ENCODE data around the gene CDH15. TPM values are rescaled to one million over a fixed set of nuclear protein-coding genes. Genes with fewer than 3 reads are reported as not detected.
"Not testable (repeated sequence)": the region's sequence is repeated elsewhere in the genome, so short reads cannot be mapped to it uniquely, and the experiment has no call there.

The CDH15 gene
- total and polyA plus RNA-seq, 3 donors from 2014 or later, result 1.4 to 3.0 (median 2.1) TPM

DNA sequence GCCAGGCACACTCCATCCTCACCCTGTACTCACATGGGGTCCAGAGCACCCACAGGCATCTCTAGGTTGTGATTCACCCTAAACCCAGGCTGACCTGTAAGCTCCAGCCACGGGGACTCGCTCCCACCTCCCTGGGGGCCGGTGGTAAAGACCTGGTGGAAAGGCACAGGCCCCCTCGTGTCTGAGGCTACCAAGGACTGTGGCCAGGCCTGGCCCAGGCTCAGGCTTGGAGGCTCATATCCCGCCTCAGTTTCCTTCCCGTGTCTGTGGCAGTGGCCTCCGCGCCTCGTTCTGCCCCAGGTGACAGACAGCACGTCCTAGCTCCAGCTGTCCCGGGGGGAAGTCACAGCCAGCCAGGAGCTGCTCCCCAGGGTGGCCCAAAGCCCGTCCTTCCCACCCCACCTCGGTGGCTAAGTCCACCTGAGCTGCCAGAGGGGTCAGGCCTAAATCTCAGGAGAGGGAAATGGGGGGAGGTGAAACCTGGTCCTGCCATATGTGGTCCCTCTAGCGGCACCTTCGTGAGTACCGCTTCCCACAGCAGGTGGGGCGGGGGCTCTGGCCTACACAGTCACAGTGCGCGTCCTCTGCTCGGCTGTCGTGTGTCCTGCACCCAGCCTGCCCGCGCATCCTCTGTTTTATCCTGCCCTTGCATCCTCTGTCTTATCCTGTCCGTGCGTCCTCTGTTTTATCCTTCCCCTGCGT, 12.6 kb downstream of the CDH15 start:
- intact Hi-C loops (cut with DNase I; ENCODE audit: low total_unique reads), result no loop called here
- no peak for TF ChIP-seq POLR2A (IDR thresholded peaks at IDR 0.05)
- TF ChIP-seq, protein P1, sequence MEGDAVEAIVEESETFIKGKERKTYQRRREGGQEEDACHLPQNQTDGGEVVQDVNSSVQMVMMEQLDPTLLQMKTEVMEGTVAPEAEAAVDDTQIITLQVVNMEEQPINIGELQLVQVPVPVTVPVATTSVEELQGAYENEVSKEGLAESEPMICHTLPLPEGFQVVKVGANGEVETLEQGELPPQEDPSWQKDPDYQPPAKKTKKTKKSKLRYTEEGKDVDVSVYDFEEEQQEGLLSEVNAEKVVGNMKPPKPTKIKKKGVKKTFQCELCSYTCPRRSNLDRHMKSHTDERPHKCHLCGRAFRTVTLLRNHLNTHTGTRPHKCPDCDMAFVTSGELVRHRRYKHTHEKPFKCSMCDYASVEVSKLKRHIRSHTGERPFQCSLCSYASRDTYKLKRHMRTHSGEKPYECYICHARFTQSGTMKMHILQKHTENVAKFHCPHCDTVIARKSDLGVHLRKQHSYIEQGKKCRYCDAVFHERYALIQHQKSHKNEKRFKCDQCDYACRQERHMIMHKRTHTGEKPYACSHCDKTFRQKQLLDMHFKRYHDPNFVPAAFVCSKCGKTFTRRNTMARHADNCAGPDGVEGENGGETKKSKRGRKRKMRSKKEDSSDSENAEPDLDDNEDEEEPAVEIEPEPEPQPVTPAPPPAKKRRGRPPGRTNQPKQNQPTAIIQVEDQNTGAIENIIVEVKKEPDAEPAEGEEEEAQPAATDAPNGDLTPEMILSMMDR (IDR thresholded peaks at IDR 0.05), result no peak
- no peak for DNase-seq
- Histone ChIP-seq H3K27me3 (no peaks in the 10 kb centered on the region), H3K9me3 (no peaks in the 10 kb centered on the region), H3K27ac (no peak overlapping the region), H3K36me3 (ENCODE audit: low read depth, missing control alignments) (no peaks in the 10 kb centered on the region), H3K4me3 (no peak overlapping the region), H3K4me1 (no peaks in the 10 kb centered on the region)
- 75 to 81% methylated on average over 15 to 26 of the region's 26 CpGs for WGBS, 2 donors

DNA sequence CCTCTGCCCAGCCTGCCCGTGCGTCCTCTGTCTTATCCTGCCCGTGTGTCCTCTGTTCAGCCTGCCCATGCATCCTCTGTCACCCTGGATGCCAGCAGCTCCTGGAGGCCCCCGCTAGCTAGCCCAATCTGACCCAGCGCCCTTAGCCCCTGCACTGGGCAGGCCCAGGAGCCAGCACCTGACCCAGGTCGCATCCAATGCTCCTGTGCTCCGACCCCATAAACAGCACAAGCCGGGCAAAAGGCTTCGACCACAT, 13.1 kb downstream of the CDH15 start:
- H3K27me3 ChIP-seq, result no peaks in the 10 kb centered on the region
- H3K4me3 ChIP-seq, result no peak overlapping the region
- H3K4me1 ChIP-seq, result no peaks in the 10 kb centered on the region
- H3K36me3 ChIP-seq (ENCODE audit: low read depth, missing control alignments), result no peaks in the 10 kb centered on the region
- DNase-seq, result no peak
- intact Hi-C loops (cut with DNase I; ENCODE audit: low total_unique reads), result no loop called here
- WGBS, 2 donors, result 77 to 80% methylated on average over 9 of the region's 9 CpGs
- no peaks in the 10 kb centered on the region for H3K9me3 ChIP-seq
- no peak overlapping the region for H3K27ac ChIP-seq
- TF ChIP-seq POLR2A (IDR thresholded peaks at IDR 0.05), result no peak
- TF ChIP-seq, protein P1 (IDR thresholded peaks at IDR 0.05), result no peak

DNA sequence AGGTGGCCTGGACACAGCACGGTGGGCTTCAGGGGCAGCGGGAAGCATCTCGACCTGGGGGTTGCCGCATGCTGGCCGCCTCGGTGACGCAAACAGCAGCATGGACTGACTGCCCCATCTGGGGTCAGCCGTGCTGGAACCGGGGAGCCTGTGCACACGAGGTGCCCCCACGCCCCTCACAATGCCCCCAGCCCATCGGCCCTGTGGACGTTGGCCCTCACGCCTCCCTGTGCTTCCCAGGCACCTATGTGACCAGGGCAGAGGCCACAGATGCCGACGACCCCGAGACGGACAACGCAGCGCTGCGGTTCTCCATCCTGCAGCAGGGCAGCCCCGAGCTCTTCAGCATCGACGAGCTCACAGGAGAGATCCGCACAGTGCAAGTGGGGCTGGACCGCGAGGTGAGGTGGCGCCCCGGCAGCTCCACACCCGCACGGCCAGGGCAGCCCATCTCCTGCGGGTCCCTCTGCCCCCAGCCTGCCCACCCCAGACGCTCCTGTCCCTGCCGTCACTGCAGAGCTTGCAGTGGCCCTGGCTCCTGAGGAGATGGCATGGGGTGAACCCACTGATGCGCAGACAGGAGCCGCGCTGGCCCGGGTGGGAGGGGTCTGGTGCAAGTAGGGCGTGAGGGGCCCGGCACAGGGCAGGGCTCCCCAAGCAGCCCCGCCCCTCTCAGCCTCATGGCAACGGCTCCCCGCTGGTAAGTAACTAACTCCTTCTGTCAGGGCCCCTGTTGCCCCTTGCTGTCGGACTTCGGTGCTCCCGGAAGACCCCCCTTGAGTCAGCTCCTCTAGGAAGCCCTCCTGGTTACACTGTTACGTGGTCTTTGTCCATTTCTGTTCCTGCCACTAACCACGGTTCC, 13.6 kb downstream of the CDH15 start:
- TF ChIP-seq POLR2A (IDR thresholded peaks at IDR 0.05), result no peak
- TF ChIP-seq, protein P1 (IDR thresholded peaks at IDR 0.05), result no peak
- intact Hi-C loops (cut with DNase I; ENCODE audit: low total_unique reads), result no loop called here

DNA sequence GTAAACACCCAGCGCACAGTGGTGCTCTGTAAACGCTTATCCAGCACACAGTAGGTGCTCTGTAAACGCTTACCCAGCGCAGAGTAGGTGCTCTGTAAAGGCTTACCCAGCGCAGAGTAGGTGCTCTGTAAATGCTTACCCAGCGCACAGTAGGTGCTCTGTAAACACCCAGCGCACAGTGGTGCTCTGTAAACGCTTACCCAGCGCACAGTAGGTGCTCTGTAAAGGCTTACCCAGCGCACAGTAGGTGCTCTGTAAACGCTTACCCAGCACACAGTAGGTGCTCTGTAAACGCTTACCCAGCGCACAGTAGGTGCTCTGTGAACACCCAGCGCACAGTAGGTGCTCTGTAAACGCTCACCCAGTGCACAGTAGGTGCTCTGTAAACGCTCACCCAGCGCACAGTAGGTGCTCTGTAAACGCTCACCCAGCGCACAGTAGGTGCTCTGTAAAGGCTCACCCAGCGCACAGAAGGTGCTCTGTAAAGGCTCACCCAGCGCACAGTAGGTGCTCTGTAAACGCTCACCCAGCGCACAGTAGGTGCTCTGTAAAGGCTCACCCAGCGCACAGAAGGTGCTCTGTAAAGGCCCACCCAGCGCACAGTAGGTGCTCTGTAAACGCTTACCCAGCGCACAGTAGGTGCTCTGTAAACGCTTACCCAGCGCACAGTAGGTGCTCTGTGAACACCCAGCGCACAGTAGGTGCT, 14.5 kb downstream of the CDH15 start:
- WGBS, 2 donors, result 93 to 95% methylated on average over 18 to 30 of the region's 30 CpGs
- H3K4me3 ChIP-seq; H3K27me3 ChIP-seq; H3K9me3 ChIP-seq; intact Hi-C loops (cut with DNase I; ENCODE audit: low total_unique reads); DNase-seq; H3K36me3 ChIP-seq (ENCODE audit: low read depth, missing control alignments); H3K4me1 ChIP-seq; H3K27ac ChIP-seq: not testable (repeated sequence)

More for the DNA sequence above, 13.6 kb downstream of the CDH15 start:
- Histone ChIP-seq H3K27ac (no peak overlapping the region), H3K4me1 (no peaks in the 10 kb centered on the region), H3K9me3 (no peaks in the 10 kb centered on the region), H3K36me3 (ENCODE audit: low read depth, missing control alignments) (no peaks in the 10 kb centered on the region), H3K4me3 (no peak overlapping the region), H3K27me3 (no peaks in the 10 kb centered on the region)
- WGBS, 2 donors, result 74 to 78% methylated on average over 33 to 40 of the region's 48 CpGs
- no peak for DNase-seq

DNA sequence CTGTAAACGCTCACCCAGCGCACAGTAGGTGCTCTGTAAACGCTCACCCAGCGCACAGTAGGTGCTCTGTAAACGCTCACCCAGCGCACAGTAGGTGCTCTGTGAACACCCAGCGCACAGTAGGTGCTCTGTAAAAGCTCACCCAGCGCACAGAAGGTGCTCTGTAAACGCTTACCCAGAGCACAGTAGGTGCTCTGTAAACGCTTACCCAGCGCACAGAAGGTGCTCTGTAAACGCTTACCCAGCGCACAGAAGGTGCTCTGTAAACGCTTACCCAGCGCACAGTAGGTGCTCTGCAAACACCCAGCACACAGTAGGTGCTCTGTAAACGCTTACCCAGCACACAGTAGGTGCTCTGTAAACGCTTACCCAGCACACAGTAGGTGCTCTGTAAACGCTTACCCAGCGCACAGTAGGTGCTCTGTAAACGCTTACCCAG, 15.1 kb downstream of the CDH15 start:
- H3K27ac ChIP-seq; H3K4me3 ChIP-seq; intact Hi-C loops (cut with DNase I; ENCODE audit: low total_unique reads); H3K9me3 ChIP-seq; H3K27me3 ChIP-seq; H3K4me1 ChIP-seq; DNase-seq; H3K36me3 ChIP-seq (ENCODE audit: low read depth, missing control alignments): not testable (repeated sequence)
- 89 to 90% methylated on average over 15 to 20 of the region's 20 CpGs for WGBS, 2 donors
